DMS153 treated with DMSO at 0.1 percent for 48 hours (cell line): ENCODE results near the gene ZNF737.
A peak's percentile ranks its signal among the peaks of the same experiment; 100 is the strongest.
"Not testable (repeated sequence)": the region's sequence is repeated elsewhere in the genome, so short reads cannot be mapped to it uniquely, and the experiment has no call there.

Source experiments
- DNase-seq: peaks from one replicate; lab custom pipeline; 2025; ENCODE audit not compliant: unreplicated experiment; lab: John Stamatoyannopoulos, UW

The ZNF737 gene

GRCh38 chr19:20565321-20566018, at the start of gene ZNF737:
Gene ZNF737 (minus strand): TSS chr19:20565781. CDS start chr19:20565640, 141 bp downstream.
- DNase-seq = peak; percentile 13

- DNase-seq = not testable (repeated sequence)
These were observed 49.4 kb upstream of the ZNF737 start for GRCh38 chr19:20614971-20615370.

- no peak for DNase-seq
These were observed 47.2 kb upstream of the ZNF737 start for GRCh38 chr19:20612711-20613316.

- DNase-seq = no peak
These were observed 46.3 kb upstream of the ZNF737 start for GRCh38 chr19:20611866-20612265.

- no peak for DNase-seq
These were observed 42.4 kb upstream of the ZNF737 start for GRCh38 chr19:20607943-20608342.

GRCh38 chr19:20558571-20558970, 7.0 kb downstream of the ZNF737 start:
- DNase-seq = no peak

- DNase-seq = no peak
These were observed 7.6 kb downstream of the ZNF737 start for GRCh38 chr19:20558011-20558410.

- DNase-seq = not testable (repeated sequence)
These were observed 20.8 kb downstream of the ZNF737 start for GRCh38 chr19:20544667-20545333.

- not testable (repeated sequence) for DNase-seq
These were observed 35.3 kb downstream of the ZNF737 start for GRCh38 chr19:20530303-20530702.

GRCh38 chr19:20513189-20513904, 52.2 kb downstream of the ZNF737 start:
- DNase-seq = no peak

- no peak for DNase-seq
These were observed 62.1 kb downstream of the ZNF737 start for GRCh38 chr19:20503476-20503875.
